ENCODE results near the gene FAM83E. TPM values are rescaled to one million over a fixed set of nuclear protein-coding genes. Genes with fewer than 3 reads are reported as not detected.
A peak's percentile ranks its signal among the peaks of the same experiment; 100 is the strongest.
"Not testable (repeated sequence)": the region's sequence is repeated elsewhere in the genome, so short reads cannot be mapped to it uniquely, and the experiment has no call there.

The FAM83E gene
- polyA plus RNA-seq, 1 donor, result 0.44 TPM

DNA sequence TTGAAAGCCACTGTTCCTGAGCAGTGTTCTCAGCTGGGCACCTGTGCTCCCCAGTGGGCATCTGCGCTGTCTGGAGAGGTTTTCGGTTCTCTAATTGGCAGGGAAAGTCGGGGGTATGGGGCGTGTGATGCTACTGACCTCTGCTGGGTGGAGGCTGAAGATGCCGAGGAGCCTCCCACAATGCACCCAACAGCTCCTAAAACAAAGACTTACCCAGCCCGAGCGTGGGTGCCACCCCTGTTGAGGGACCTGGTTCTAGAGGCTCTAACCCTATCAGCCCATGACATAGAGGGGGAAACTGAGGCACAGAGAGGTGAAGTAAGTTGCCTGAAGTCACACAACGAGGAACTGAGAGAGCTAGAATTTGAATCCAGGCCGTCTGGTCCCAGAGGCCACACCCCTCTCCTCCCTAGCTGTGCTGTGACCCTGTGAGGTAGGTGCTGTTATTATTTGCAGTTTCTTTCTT, 6.0 kb downstream of the FAM83E start:
- DNase-seq, result no peak

DNA sequence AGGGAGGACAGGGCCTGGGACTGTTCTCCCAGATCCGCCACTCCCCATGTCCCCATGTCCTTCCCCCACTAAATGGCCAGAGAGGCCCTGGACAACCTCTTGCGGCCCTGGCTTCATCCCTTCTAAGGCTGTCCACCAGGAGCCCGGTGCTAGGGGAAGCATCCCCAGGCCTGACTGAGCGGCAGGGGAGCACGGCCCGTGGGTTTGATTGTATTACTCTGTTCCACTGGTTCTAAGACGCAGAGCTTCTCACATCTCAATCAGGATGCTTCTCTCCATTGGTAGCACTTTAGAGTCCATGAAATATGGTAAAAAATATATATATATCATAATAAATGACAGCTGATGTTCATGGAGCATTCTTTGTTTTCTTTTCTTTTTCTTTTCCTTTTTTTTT, 7.5 kb downstream of the FAM83E start:
- DNase-seq, result no peak

GRCh38 chr19:48606463-48607358, 8.2 kb downstream of the FAM83E start, which contains the start of gene SPACA4:
SPACA4 (plus strand) TSS chr19:48606742; CDS start chr19:48606979, 237 bp downstream.
- DNase-seq, result no peak

DNA sequence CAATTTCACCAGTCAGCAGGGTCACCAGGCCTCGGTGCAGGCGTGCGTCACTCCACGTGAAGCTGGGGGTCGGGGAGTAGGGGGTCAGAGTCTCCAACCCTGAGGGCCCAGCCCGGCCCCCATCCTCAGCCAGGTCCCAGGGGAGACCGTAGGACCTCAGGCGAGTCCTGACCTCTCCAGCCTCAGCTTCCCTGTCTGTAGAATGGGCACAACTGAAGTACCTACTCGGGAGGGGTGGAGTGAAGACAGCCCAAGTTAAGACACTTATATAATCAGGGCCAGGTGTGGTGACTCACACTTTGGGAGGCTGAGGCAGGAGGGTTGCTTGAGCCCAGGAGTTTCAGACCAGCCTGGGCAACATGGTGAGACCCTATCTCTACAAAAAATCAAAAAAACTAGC, 11.0 kb downstream of the FAM83E start:
- no peak for DNase-seq

- DNase-seq, result no peak
Observed at GRCh38 chr19:48603449-48603848, 11.4 kb downstream of the FAM83E start.

DNA sequence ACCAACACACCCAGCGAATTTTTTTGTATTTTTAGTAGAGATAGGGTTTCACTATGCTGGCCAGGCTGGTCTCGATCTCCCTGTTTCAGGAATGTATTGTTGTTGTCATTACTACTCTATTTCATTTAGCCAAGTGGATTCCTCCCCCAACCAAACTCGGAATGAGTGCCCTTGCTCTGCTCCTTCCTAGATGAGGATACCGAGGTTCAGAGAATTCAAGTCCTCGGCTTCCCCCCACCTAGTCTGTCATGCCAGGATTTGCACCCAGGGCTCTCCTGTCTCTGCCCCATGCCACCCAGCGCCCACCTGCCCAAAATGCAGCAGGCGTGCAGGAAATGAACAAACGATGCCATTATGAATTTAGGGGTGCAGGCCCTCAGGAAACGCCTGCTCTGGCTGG, 11.9 kb downstream of the FAM83E start:
- no peak for DNase-seq

DNA sequence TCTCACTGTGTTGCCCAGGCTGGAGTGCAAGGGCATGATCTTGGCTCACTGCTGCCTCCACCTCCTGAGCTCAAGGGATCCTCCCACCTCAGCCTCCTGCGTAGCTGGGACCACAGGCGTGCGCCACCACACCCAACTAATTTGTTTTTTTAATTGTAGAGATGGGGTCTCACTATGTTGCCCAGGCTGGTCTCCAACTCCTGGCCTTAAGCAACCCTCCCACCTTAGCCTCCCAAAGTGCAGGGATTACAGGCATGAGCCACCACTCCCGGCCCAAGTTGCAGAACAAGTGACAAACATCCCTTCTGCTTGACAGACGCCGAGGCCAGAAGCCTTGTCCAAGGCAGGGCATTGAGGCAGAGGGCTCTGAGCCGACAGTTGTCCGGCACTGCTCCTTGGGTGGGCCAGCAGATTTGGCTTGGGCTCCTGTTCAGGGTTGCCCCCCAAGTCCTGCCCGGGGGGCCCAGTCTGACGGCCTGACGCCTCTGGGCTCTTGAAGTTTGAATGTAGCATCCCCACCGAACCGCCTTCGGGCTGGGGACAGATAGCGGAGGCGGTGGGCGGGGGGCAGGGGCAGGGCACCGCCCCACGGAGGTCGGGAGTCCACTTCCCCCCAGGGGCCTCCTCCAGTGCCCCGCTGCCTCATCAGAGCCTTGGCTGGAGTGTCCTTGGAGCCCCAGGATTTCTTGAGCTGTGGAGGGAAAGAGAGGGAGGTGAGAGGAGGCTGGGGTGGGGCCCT, 14.0 kb downstream of the FAM83E start:
- DNase-seq, result no peak

- DNase-seq, result no peak
Observed at GRCh38 chr19:48598996-48599700, 15.7 kb downstream of the FAM83E start.

- DNase-seq, result no peak
Observed at GRCh38 chr19:48596679-48597465, 18.0 kb downstream of the FAM83E start.

DNA sequence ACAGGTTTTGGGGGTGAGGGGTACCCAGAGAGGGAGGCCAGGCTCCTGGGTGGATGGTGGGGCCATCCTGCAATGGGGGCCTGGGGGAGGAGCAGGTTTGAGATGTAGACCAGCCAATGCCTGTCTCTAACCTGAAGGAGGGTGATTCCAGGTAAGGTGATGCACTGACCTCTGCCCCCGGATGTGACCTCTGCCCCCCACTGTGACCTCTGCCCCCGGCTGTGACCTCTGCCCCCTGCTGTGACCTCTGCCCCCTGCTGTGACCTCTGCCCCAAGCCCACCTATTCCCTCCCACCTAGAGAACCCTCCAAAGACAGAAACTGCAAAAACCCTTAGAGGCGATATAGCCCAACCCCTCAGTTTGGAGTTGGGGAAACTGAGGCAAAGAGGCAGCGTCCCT, 18.6 kb downstream of the FAM83E start:
- DNase-seq, result no peak

GRCh38 chr19:48595833-48596232, 19.0 kb downstream of the FAM83E start:
- DNase-seq, result no peak

DNA sequence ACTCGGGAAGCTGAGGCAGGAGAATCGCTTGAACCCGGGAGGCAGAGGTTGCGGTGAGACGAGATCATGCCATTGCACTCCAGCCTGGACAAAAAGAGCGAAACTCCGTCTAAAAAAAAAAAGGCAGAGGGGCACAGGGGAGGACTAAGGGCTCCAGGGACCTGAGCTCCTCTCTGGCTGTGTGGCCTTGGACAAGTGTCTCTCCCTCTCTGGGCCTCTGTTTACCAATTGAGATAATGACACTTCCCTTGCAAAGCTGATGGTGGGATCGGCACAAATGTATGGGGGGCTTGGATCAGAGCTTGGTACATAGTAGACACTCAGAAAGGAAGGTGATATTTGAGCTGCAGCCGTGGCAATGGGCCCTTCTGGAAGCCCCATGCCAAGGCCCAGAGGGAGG, 19.7 kb downstream of the FAM83E start:
- no peak for DNase-seq

GRCh38 chr19:48591021-48591420, 23.9 kb downstream of the FAM83E start:
- no peak for DNase-seq

GRCh38 chr19:48588670-48589401, 26.0 kb downstream of the FAM83E start:
- DNase-seq, result peak; percentile 87

DNA sequence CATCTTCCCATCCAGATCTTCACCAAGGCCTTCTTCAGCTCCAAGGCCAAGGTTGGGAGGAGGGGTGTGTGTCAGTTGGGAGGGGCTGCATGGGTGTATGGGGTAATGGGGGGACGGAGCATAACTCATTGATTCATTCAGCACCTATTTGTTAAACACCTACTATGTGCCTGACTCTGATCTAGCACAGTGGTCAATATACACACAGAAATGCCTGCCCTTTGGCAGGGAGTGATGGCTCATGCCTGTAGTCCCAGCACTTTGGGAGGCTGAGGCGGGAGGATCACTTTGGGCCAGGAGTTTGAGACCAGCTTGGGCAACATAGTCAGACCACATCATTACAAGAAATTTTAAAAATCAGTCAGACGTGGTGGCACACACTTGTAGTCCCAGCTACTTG, 27.5 kb downstream of the FAM83E start:
- no peak for DNase-seq

DNA sequence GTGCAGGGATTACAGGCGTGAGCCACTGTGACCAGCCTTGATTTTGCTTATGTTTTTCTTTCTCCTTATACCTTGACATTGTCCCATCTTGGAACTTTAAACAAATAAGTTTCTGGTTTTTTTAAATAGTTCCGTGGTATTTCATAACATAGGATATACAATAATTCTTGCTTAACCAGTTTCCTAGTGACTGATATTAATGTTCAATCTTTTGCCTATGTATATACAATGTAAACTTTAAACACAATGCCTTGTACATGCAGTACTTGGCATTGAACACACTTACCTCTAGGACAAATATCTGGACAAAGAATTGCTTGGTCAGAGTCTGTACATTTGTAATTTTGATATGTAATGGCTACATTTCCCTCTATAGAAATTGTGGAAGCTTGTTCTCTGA, 32.7 kb downstream of the FAM83E start:
- no peak for DNase-seq

GRCh38 chr19:48578891-48579290, 36.0 kb downstream of the FAM83E start:
- DNase-seq, result no peak

DNA sequence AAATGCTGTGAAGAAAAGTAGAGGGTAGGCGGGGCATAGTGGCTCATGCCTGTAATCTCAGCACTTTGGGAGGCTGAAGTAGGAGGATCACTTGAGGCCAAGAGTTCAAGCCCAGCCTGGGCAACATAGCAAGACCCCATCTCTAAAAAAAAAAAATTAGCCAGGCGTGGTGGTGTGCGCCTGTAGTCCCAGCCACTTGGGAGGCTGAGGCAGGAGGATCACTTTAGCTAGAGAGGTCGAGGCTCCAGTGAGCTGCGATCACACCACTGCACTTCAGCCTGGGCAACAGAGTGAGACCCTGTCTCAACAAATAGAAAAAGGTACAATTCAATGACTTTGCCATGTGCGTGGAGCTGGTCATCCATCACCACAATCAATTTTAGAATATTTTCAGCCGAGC, 37.0 kb downstream of the FAM83E start:
- DNase-seq, result not testable (repeated sequence)

- no peak for DNase-seq
Observed at GRCh38 chr19:48575931-48576622, 38.8 kb downstream of the FAM83E start.

DNA sequence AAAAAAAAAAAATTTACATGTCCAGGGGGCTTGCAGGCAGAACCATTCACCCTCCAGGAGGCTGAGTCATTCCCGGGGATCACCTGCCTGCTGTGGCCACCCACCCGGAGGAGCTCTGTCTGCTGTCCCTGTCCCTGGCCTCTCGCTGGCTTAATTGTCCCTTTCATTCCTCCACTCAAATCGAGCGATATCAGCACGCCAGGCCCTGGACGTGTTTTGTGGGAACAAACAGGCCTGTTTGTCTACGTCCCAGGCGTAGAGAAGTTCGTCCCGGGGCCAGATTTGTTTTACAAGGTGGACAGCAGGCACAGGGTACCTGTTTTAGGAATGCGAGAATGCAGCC, 41.7 kb downstream of the FAM83E start:
- no peak for DNase-seq
